ENCODE data around the gene RIBC2.

RIBC2 gene

GRCh38 chr22:45397806-45398205, 15.7 kb upstream of the RIBC2 start:
- no peak for DNase-seq (ENCODE audit: low read depth)
- no peak overlapping the region for H3K4me3 ChIP-seq (ENCODE audit: low read length)
- TF ChIP-seq, protein P1, sequence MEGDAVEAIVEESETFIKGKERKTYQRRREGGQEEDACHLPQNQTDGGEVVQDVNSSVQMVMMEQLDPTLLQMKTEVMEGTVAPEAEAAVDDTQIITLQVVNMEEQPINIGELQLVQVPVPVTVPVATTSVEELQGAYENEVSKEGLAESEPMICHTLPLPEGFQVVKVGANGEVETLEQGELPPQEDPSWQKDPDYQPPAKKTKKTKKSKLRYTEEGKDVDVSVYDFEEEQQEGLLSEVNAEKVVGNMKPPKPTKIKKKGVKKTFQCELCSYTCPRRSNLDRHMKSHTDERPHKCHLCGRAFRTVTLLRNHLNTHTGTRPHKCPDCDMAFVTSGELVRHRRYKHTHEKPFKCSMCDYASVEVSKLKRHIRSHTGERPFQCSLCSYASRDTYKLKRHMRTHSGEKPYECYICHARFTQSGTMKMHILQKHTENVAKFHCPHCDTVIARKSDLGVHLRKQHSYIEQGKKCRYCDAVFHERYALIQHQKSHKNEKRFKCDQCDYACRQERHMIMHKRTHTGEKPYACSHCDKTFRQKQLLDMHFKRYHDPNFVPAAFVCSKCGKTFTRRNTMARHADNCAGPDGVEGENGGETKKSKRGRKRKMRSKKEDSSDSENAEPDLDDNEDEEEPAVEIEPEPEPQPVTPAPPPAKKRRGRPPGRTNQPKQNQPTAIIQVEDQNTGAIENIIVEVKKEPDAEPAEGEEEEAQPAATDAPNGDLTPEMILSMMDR (IDR thresholded peaks at IDR 0.05; ENCODE audit: insufficient read depth, low read depth, low read length, missing control alignments) = no peak

DNA sequence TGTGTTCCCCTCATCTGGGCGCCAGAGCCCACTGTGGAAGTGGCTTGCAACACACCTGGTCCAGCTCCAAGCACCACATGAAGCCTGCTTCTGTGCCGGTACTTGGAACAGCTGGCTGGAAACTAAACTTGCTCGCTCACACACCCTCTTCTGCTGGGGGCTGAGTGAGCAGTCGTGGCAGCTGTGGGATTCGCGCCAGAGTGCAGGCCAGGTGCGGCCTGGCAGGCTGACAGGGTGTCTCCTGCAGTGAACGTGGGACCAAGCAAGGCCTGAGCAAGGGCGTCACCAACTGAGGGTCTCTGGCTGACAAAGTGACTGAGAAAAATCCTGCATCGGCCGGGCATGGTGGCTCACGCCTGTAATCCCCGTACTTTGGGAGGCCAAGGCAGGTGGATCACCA, 15.3 kb upstream of the RIBC2 start:
- TF ChIP-seq, protein P1 (IDR thresholded peaks at IDR 0.05; ENCODE audit: insufficient read depth, low read depth, low read length, missing control alignments) = no peak
- no peak for DNase-seq (ENCODE audit: low read depth)
- H3K4me3 ChIP-seq (ENCODE audit: low read length) = no peak overlapping the region

DNA sequence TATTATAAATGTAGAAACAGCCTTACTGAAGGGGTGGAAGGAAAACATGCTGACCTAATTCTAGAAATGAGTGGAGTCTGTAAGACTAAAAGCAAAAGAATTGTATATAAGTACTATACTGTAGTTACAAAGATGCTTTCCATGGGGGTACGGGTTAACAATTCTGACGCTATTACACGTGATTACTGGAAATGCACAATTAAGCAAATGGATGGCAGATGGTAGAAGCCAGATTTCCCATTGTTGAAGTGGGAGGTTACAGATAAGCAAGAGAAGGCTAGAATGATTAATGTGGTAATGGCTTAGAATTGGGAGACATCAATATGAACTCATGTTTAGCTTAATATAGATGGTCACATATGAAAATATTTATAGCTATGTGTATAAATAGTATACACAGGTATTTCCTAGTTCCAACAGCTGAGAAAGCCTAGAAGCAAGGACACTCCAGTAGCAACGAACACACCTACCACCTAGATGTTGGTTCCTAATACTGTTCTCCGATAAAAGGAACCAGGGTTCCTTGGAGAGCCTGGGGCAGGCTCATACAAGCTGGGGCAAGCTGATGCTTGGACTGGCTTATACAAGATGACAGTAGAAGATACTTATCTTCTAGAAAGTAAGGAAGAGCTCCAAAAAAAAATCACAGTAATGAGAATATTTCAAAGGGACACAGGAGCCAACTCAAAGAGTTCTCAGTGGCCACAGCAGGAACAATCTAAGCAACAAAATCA, 13.6 kb upstream of the RIBC2 start:
- DNase-seq (ENCODE audit: low read depth) = peak; percentile 82
- no peak overlapping the region for H3K4me3 ChIP-seq (ENCODE audit: low read length)
- TF ChIP-seq, protein P1 (IDR thresholded peaks at IDR 0.05; ENCODE audit: insufficient read depth, low read depth, low read length, missing control alignments) = no peak

- DNase-seq (ENCODE audit: low read depth) = peak; percentile 44
- TF ChIP-seq, protein P1 (IDR thresholded peaks at IDR 0.05; ENCODE audit: insufficient read depth, low read depth, low read length, missing control alignments) = no peak
- H3K4me3 ChIP-seq (ENCODE audit: low read length) = no peak overlapping the region
Measured at GRCh38 chr22:45402466-45402985, 11.0 kb upstream of the RIBC2 start.

DNA sequence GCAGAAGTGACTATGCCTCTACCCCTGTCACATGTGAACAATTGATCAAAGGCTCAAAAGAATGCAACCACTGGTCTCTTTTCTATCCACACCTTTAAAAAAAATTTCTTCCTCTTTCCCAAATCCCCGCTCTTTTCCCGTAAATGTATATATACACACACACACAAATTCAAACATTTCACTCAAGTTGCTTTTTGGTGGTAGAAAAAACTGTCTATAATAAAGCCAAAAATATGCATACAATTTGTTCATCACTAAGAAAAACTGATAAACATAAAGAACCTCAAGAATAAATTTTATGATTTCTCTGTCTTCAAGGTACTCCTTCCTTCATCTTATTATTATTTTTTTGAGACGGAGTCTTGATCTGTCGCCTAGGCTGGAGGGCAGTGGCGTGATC, 5.7 kb upstream of the RIBC2 start:
- H3K4me3 ChIP-seq (ENCODE audit: low read length) = no peak overlapping the region
- TF ChIP-seq, protein P1 (IDR thresholded peaks at IDR 0.05; ENCODE audit: insufficient read depth, low read depth, low read length, missing control alignments) = no peak
- no peak for DNase-seq (ENCODE audit: low read depth)

DNA sequence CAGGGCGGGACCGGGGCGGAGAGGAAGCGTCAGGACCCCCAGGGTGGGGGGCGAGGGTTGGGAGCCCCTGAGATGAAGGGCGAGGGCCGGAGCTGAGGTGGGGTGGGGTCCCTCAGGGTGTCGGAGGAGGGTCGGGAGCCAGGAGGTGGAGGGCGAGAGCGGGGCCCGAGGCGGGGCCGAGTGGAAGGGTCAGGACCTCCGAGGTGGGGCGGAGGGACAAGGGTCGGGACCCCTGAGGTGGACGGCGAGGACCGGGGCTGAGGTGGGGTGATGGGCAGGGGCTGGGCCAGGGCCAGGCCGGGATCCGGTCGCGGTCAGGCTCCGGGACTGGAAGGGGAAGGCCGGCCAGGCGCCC, 503 bp upstream of the RIBC2 start:
- TF ChIP-seq, protein P1 (IDR thresholded peaks at IDR 0.05; ENCODE audit: insufficient read depth, low read depth, low read length, missing control alignments) = no peak
- no peak overlapping the region for H3K4me3 ChIP-seq (ENCODE audit: low read length)
- DNase-seq (ENCODE audit: low read depth) = no peak

Measured in epithelial cell of esophagus (primary cell).